ENCODE results near the gene FRG2C. TPM values are rescaled to one million over a fixed set of nuclear protein-coding genes. Genes with fewer than 3 reads are reported as not detected.

FRG2C gene
- total RNA-seq, 1 experiment from 2014 or later = not detected

Other genes starting within 250 kb of the FRG2C start
- 6.9 and 9.3 TPM in 2 replicates for gene ZNF717, start 121.2 kb downstream of the FRG2C start, total RNA-seq (2014; rRNA removed; shearing (Covaris generic))

Measured in SJCRH30 (cell line).